Measurements from ENCODE around the gene SCARB2.

DNA sequence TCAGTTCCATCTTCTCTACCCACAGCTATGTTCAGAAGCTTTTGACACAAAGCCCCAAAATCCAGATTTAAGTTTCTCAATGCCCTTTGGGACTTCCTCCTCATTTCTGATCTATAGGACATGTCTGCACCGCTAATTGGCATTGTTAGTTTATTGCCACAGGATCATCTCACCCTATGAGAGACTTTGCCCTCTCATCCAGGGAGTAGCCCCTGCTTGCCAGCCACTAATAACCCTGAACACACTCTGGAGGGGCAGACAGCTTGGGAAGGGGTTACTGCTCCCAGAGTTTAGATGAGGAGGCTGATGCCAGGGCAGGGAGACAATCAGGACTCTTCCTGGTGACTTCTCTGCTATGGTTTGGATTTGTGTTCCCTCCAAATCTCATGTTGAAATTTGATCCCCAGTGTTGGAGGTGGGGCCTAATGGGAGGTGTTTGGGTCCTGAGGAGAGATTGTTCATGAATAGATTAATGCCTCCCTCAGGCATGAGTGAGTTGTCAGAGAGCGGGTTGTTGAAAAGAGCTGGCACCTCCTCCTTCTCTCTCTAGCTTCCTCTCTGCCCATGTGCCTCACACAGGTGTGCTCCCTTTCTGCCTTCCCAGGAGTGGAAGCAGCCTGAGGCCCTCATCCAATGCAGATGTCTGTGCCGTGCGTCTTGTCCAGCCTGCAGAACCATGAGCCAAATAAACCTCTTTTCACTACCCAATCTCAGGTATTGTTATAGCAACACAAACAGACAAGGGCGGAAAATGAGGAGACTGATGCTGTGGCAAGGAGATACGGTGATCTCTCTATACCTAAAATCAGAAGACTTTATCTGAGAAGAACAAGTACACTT is 3.6 kb upstream of the SCARB2 start:
- TF ChIP-seq, protein P1, sequence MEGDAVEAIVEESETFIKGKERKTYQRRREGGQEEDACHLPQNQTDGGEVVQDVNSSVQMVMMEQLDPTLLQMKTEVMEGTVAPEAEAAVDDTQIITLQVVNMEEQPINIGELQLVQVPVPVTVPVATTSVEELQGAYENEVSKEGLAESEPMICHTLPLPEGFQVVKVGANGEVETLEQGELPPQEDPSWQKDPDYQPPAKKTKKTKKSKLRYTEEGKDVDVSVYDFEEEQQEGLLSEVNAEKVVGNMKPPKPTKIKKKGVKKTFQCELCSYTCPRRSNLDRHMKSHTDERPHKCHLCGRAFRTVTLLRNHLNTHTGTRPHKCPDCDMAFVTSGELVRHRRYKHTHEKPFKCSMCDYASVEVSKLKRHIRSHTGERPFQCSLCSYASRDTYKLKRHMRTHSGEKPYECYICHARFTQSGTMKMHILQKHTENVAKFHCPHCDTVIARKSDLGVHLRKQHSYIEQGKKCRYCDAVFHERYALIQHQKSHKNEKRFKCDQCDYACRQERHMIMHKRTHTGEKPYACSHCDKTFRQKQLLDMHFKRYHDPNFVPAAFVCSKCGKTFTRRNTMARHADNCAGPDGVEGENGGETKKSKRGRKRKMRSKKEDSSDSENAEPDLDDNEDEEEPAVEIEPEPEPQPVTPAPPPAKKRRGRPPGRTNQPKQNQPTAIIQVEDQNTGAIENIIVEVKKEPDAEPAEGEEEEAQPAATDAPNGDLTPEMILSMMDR (conservative IDR thresholded peaks at IDR 0.05) = no peak
- no peak for TF ChIP-seq EZH2 (IDR thresholded peaks at IDR 0.05; ENCODE audit: low read depth)

Data from PC-9 (cell line).